ENCODE measurements around the gene SNX15.
"Not testable (repeated sequence)": the region's sequence is repeated elsewhere in the genome, so short reads cannot be mapped to it uniquely, and the experiment has no call there.

Gene SNX15

GRCh38 chr11:65008873-65009272, 18.4 kb upstream of the SNX15 start:
- H3K9me3 Mint-ChIP-seq, result no peaks in the 10 kb centered on the region

GRCh38 chr11:65013130-65013887, 13.9 kb upstream of the SNX15 start:
- H3K4me1 Mint-ChIP-seq, result peaks cover 28% of the 10 kb centered on the region
- no peaks in the 10 kb centered on the region for H3K9me3 Mint-ChIP-seq
- peak overlapping the region; percentile 89 for H3K4me3 Mint-ChIP-seq
- H3K36me3 Mint-ChIP-seq, result peaks cover 7% of the 10 kb centered on the region
- peak overlapping the region; percentile 95 for H3K27ac Mint-ChIP-seq
- no peaks in the 10 kb centered on the region for H3K27me3 Mint-ChIP-seq

More at GRCh38 chr11:65008873-65009272, 18.4 kb upstream of the SNX15 start:
- Mint-ChIP-seq H3K27me3 (no peaks in the 10 kb centered on the region), H3K4me3 (no peak overlapping the region), H3K27ac (no peak overlapping the region), H3K4me1 (peaks cover 8% of the 10 kb centered on the region), H3K36me3 (no peaks in the 10 kb centered on the region)

GRCh38 chr11:65013888-65014725, 13.1 kb upstream of the SNX15 start, which contains the start of gene ARL2:
ARL2 (plus strand) TSS chr11:65014160; CDS start chr11:65014208, 48 bp downstream.
- Mint-ChIP-seq H3K36me3 (peaks cover 7% of the 10 kb centered on the region), H3K9me3 (no peaks in the 10 kb centered on the region), H3K27me3 (no peaks in the 10 kb centered on the region), H3K4me3 (peak within 1 kb of the TSS; percentile 91), H3K27ac (peak within 1 kb of the TSS; percentile 95), H3K4me1 (peaks cover 28% of the 10 kb centered on the region)

GRCh38 chr11:65014726-65015227, 12.5 kb upstream of the SNX15 start:
- Mint-ChIP-seq H3K4me3 (peak overlapping the region; percentile 91), H3K27ac (peak overlapping the region; percentile 95), H3K27me3 (no peaks in the 10 kb centered on the region), H3K36me3 (peaks cover 7% of the 10 kb centered on the region), H3K4me1 (peaks cover 28% of the 10 kb centered on the region), H3K9me3 (no peaks in the 10 kb centered on the region)

GRCh38 chr11:65016705-65017104, 10.5 kb upstream of the SNX15 start:
- Mint-ChIP-seq H3K36me3 (peaks cover 7% of the 10 kb centered on the region), H3K27ac (peak overlapping the region; percentile 33), H3K9me3 (no peaks in the 10 kb centered on the region), H3K4me1 (peaks cover 28% of the 10 kb centered on the region), H3K4me3 (no peak overlapping the region), H3K27me3 (no peaks in the 10 kb centered on the region)

- peaks cover 27% of the 10 kb centered on the region for H3K4me1 Mint-ChIP-seq
- no peaks in the 10 kb centered on the region for H3K27me3 Mint-ChIP-seq
- no peak overlapping the region for H3K4me3 Mint-ChIP-seq
- H3K9me3 Mint-ChIP-seq, result no peaks in the 10 kb centered on the region
- peaks cover 7% of the 10 kb centered on the region for H3K36me3 Mint-ChIP-seq
- no peak overlapping the region for H3K27ac Mint-ChIP-seq
Measured at GRCh38 chr11:65017937-65018336, 9.3 kb upstream of the SNX15 start.

GRCh38 chr11:65019824-65020223, 7.4 kb upstream of the SNX15 start:
- peaks cover 7% of the 10 kb centered on the region for H3K36me3 Mint-ChIP-seq
- no peak overlapping the region for H3K4me3 Mint-ChIP-seq
- H3K27me3 Mint-ChIP-seq, result no peaks in the 10 kb centered on the region
- H3K4me1 Mint-ChIP-seq, result peaks cover 20% of the 10 kb centered on the region
- no peaks in the 10 kb centered on the region for H3K9me3 Mint-ChIP-seq
- no peak overlapping the region for H3K27ac Mint-ChIP-seq

- no peaks in the 10 kb centered on the region for H3K27me3 Mint-ChIP-seq
- H3K4me3 Mint-ChIP-seq, result no peak overlapping the region
- H3K9me3 Mint-ChIP-seq, result no peaks in the 10 kb centered on the region
- no peak overlapping the region for H3K27ac Mint-ChIP-seq
- H3K36me3 Mint-ChIP-seq, result peaks cover 7% of the 10 kb centered on the region
- peaks cover 11% of the 10 kb centered on the region for H3K4me1 Mint-ChIP-seq
Measured at GRCh38 chr11:65021003-65021402, 6.2 kb upstream of the SNX15 start.

- H3K4me3 Mint-ChIP-seq, result no peak overlapping the region
- H3K4me1 Mint-ChIP-seq, result peaks cover 6% of the 10 kb centered on the region
- H3K27me3 Mint-ChIP-seq, result no peaks in the 10 kb centered on the region
- peaks cover 5% of the 10 kb centered on the region for H3K36me3 Mint-ChIP-seq
- H3K27ac Mint-ChIP-seq, result no peak overlapping the region
- no peaks in the 10 kb centered on the region for H3K9me3 Mint-ChIP-seq
Measured at GRCh38 chr11:65021509-65021908, 5.7 kb upstream of the SNX15 start.

- H3K27me3 Mint-ChIP-seq, H3K9me3 Mint-ChIP-seq, H3K4me3 Mint-ChIP-seq, H3K27ac Mint-ChIP-seq, H3K36me3 Mint-ChIP-seq: not testable (repeated sequence)
- H3K4me1 Mint-ChIP-seq, result peaks cover 14% of the 10 kb centered on the region
Measured at GRCh38 chr11:65023502-65023901, 3.7 kb upstream of the SNX15 start.

- Mint-ChIP-seq H3K27me3 (no peaks in the 10 kb centered on the region), H3K27ac (peak overlapping the region; percentile 81), H3K4me1 (peaks cover 17% of the 10 kb centered on the region), H3K36me3 (no peaks in the 10 kb centered on the region), H3K9me3 (no peaks in the 10 kb centered on the region), H3K4me3 (peak overlapping the region; percentile 75)
Measured at GRCh38 chr11:65026810-65027209, 429 bp upstream of the SNX15 start.

- Mint-ChIP-seq H3K27ac (no peak overlapping the region), H3K9me3 (no peaks in the 10 kb centered on the region), H3K4me3 (no peak overlapping the region), H3K27me3 (no peaks in the 10 kb centered on the region), H3K36me3 (no peaks in the 10 kb centered on the region), H3K4me1 (peaks cover 12% of the 10 kb centered on the region)
Measured at GRCh38 chr11:65032216-65032615, 5.0 kb downstream of the SNX15 start.

- H3K4me1 Mint-ChIP-seq, result no peaks in the 10 kb centered on the region
- H3K4me3 Mint-ChIP-seq, result no peak overlapping the region
- no peaks in the 10 kb centered on the region for H3K27me3 Mint-ChIP-seq
- no peaks in the 10 kb centered on the region for H3K36me3 Mint-ChIP-seq
- H3K27ac Mint-ChIP-seq, result no peak overlapping the region
- no peaks in the 10 kb centered on the region for H3K9me3 Mint-ChIP-seq
Measured at GRCh38 chr11:65034423-65034822, 7.2 kb downstream of the SNX15 start.

GRCh38 chr11:65035579-65035978, 8.3 kb downstream of the SNX15 start:
- Mint-ChIP-seq H3K27ac (no peak overlapping the region), H3K36me3 (no peaks in the 10 kb centered on the region), H3K27me3 (no peaks in the 10 kb centered on the region), H3K4me1 (peaks cover 2% of the 10 kb centered on the region), H3K9me3 (no peaks in the 10 kb centered on the region), H3K4me3 (no peak overlapping the region)

GRCh38 chr11:65036931-65037330, 9.7 kb downstream of the SNX15 start:
- H3K4me1 Mint-ChIP-seq, result peaks cover 7% of the 10 kb centered on the region

GRCh38 chr11:65040520-65040846, 13.2 kb downstream of the SNX15 start:
- no peaks in the 10 kb centered on the region for H3K9me3 Mint-ChIP-seq
- H3K4me3 Mint-ChIP-seq, result peak overlapping the region; percentile 93
- H3K4me1 Mint-ChIP-seq, result peaks cover 18% of the 10 kb centered on the region
- H3K27me3 Mint-ChIP-seq, result no peaks in the 10 kb centered on the region
- no peaks in the 10 kb centered on the region for H3K36me3 Mint-ChIP-seq
- H3K27ac Mint-ChIP-seq, result peak overlapping the region; percentile 92

More at GRCh38 chr11:65036931-65037330, 9.7 kb downstream of the SNX15 start:
- Mint-ChIP-seq H3K36me3 (no peaks in the 10 kb centered on the region), H3K27ac (no peak overlapping the region), H3K4me3 (no peak overlapping the region), H3K27me3 (no peaks in the 10 kb centered on the region), H3K9me3 (no peaks in the 10 kb centered on the region)
